B cell (primary cell): Measurements from ENCODE around the gene NPAS3. TPM values are rescaled to one million over a fixed set of nuclear protein-coding genes. Genes with fewer than 3 reads are reported as not detected.

Source experiments
- ATAC-seq: fragments of 200-7000 bp; cut with Tn5 transposase; one replicate; pipeline ENCODE4 v1.10.0; 2021; ENCODE audit warnings: low read depth, mild to moderate bottlenecking, moderate number of reproducible peaks, moderate library complexity
- CTCF ChIA-PET: fragments of 350-600 bp; sonication (Branson Sonifier 250); formaldehyde crosslinking; loops from one replicate; lab custom pipeline; 2021; ENCODE audit warnings: antibody characterized with exemption, inconsistent platforms; lab: Charles Lee
- POLR2A ChIA-PET: fragments of 350-600 bp; sonication (Branson Sonifier 250); formaldehyde crosslinking; loops from one replicate; lab custom pipeline; 2021; ENCODE audit warnings: antibody characterized with exemption; lab: Charles Lee
- DNase-seq: peaks from one replicate; pipeline ENCODE4 v3.0.0; 2013
- H2AFZ ChIP-seq: 2 replicates; pipeline ENCODE4 v1.6.1; 2012; ENCODE audit warnings: mild to moderate bottlenecking, low read depth, low read length; ENCODE audit not compliant: insufficient read depth, poor library complexity, severe bottlenecking
- H3K27ac ChIP-seq, 2 donors: 1 replicate in 1 of 2; 2 replicates in 1 of 2; pipeline ENCODE4 v1.5.1; 2012 to 2013; ENCODE audit warnings: low read length in 2 of 2, mild to moderate bottlenecking in 2 of 2, moderate library complexity in 1 of 2
- H3K27me3 ChIP-seq, 4 experiments: fragments of 200-600 bp in 1 of 4; sonication (generic) in 1 of 4; replicated peaks in 1 of 4; 1 replicate in 2 of 4; 2 replicates in 2 of 4; pipeline versions ENCODE4 v1.6.1 to v1.7.0; 2013 to 2016; ENCODE audit warnings: low read length in 3 of 4, mild to moderate bottlenecking in 2 of 4, mixed read lengths in 1 of 4, moderate library complexity in 1 of 4; ENCODE audit not compliant: insufficient read depth in 4 of 4, control insufficient read depth in 3 of 4; ENCODE audit errors: control extremely low read depth in 1 of 4
- H3K36me3 ChIP-seq, 2 experiments: replicated peaks in 1 of 2; 1 replicate in 1 of 2; 2 replicates in 1 of 2; pipeline versions ENCODE4 v1.6.1 to v1.7.1; 2013; ENCODE audit warnings: low read length in 1 of 2; ENCODE audit not compliant: insufficient read depth in 2 of 2, control insufficient read depth in 1 of 2; ENCODE audit errors: control extremely low read depth in 1 of 2, extremely low read depth in 1 of 2
- H3K4me1 ChIP-seq, 2 donors: fragments of 200-600 bp in 1 of 2; sonication (generic) in 1 of 2; 1 replicate in 1 of 2; 2 replicates in 1 of 2; pipeline versions ENCODE4 v1.5.1 to v1.6.1; 2013 to 2017; ENCODE audit warnings: low read length in 2 of 2; ENCODE audit not compliant: control insufficient read depth in 2 of 2, insufficient read depth in 2 of 2
- H3K4me2 ChIP-seq: replicated peaks from 2 replicates; pipeline ENCODE3; 2012; ENCODE audit warnings: mild to moderate bottlenecking, low read depth, low read length; ENCODE audit not compliant: poor library complexity, severe bottlenecking
- H3K4me3 ChIP-seq, 5 experiments: fragments of 200-600 bp in 1 of 5; sonication (generic) in 1 of 5; 1 replicate in 3 of 5; 2 replicates in 2 of 5; pipeline versions ENCODE4 v1.5.1 to v1.7.0; 2011 to 2016; ENCODE audit warnings: low read length in 4 of 5, mild to moderate bottlenecking in 4 of 5, low read depth in 2 of 5, control low read depth in 1 of 5, moderate library complexity in 1 of 5; ENCODE audit not compliant: insufficient read depth in 1 of 5; ENCODE audit errors: control extremely low read depth in 1 of 5, extremely low read depth in 1 of 5
- H3K79me2 ChIP-seq: fragments of 200-600 bp; sonication (generic); one replicate; pipeline ENCODE4 v1.6.0; 2016; ENCODE audit warnings: low read length; ENCODE audit not compliant: control insufficient read depth, insufficient read depth
- H3K9ac ChIP-seq: fragments of 200-600 bp; sonication (generic); 2 replicates; pipeline ENCODE4 v1.6.1; 2017; ENCODE audit warnings: mild to moderate bottlenecking, low read length, moderate library complexity
- H3K9me3 ChIP-seq, 3 donors: one replicate each; pipeline versions ENCODE4 v1.6.1 to v1.7.1; 2013; ENCODE audit warnings: low read length in 2 of 3; ENCODE audit not compliant: control insufficient read depth in 2 of 3, insufficient read depth in 1 of 3; ENCODE audit errors: control extremely low read depth in 1 of 3
- H4K20me1 ChIP-seq: 2 replicates; pipeline ENCODE4 v1.6.0; 2012; ENCODE audit warnings: mild to moderate bottlenecking, low read length; ENCODE audit not compliant: insufficient read depth, control insufficient read depth, poor library complexity, severe bottlenecking
- H3K27ac Mint-ChIP-seq: one replicate; pipeline ENCODE4 v1.8.0; 2021; ENCODE audit warnings: mixed read lengths
- H3K27me3 Mint-ChIP-seq: one replicate; pipeline ENCODE4 v1.8.0; 2021; ENCODE audit warnings: mixed read lengths
- H3K4me1 Mint-ChIP-seq: one replicate; pipeline ENCODE4 v1.8.0; 2021; ENCODE audit warnings: mixed read lengths
- H3K4me3 Mint-ChIP-seq: one replicate; pipeline ENCODE4 v1.8.0; 2021; ENCODE audit warnings: mixed read lengths
- H3K9me3 Mint-ChIP-seq: one replicate; pipeline ENCODE4 v1.8.0; 2022; ENCODE audit warnings: mixed read lengths; ENCODE audit not compliant: insufficient read depth
- CTCF ChIP-seq: fragments of 200-600 bp; IDR thresholded peaks from one replicate; pipeline ENCODE4 v1.8.0; 2022; ENCODE audit warnings: antibody characterized with exemption, mild to moderate bottlenecking
- EZH2 ChIP-seq: IDR thresholded peaks from 2 replicates; pipeline ENCODE4 v1.6.1; 2012; ENCODE audit warnings: borderline replicate concordance, low read depth, mild to moderate bottlenecking, moderate library complexity, low read length; ENCODE audit not compliant: insufficient read depth, poor library complexity, severe bottlenecking
- WGBS: methylation state at CpG from one replicate; pipeline ENCODE4 v1.1.5; 2013; ENCODE audit warnings: missing lambda C conversion rate; ENCODE audit not compliant: insufficient coverage; 5-methylcytosine and 5-hydroxymethylcytosine counted together
- intact Hi-C: fragments of 100-400 bp; cut with micrococcal nuclease; formaldehyde crosslinking; loops from one replicate; pipeline ENCODE4 v1.10.0; 2022
- polyA plus RNA-seq: library from polyadenylated mRNA; depleted of rRNA; stranded (reverse); fragments of >200 nt; gene quantifications from 2 replicates; pipeline ENCODE4 v1.2.3, GENCODE V29; 2012
- total RNA-seq, 2 donors: library from RNA; stranded (reverse); fragments of 120-200 nt in 1 of 2; gene quantifications; 1 replicate in 1 of 2; 2 replicates in 1 of 2; pipeline versions ENCODE4 v1.2.3 to v1.2.4, GENCODE V29; 2013 to 2022

NPAS3 gene
- total and polyA plus RNA-seq, 2 donors (not counting 1 experiment from before 2014, with no cell fraction given) = not detected

DNA sequence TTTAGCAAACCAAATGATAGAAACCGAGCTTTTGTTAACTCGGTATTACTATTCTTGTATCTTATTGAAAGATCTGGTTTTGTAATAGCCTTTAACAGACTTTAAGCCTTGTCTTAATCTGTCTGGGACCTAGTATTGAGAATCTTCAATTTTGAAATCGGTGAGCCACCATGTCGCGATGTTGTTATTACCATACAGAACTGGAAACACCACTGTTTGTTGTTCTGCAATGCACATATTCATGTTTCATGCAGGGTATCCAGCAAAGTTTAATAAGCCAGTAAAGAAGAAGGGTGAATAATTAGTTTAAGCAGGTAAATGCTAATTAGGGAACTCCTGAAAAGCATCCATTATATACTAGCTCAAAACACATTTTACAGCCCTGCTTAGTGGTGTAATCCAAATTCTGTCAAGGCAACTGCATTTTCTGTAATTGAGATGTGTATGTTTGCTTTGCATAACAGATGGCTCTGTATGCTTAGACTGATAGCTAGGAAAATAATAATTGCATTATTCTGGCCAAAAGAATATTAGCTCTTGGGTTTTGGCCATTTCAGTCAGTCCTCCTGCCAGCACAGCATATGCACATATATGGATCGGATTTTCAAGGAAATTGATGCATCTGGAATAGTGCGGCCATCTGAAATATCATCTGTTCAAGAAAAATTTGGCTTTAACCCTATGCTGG, 623.0 kb downstream of the NPAS3 start:
- no peak overlapping the region for H2AFZ ChIP-seq
- H3K27me3 ChIP-seq = no peaks in the 10 kb centered on the region
- Mint-ChIP-seq H3K4me3 (no peak overlapping the region), H3K27ac (no peak overlapping the region), H3K27me3 (no peaks in the 10 kb centered on the region), H3K4me1 (no peaks in the 10 kb centered on the region), H3K9me3 (no peaks in the 10 kb centered on the region)
- no peaks in the 10 kb centered on the region for H3K79me2 ChIP-seq
- intact Hi-C loops = no loop called here
- ChIA-PET POLR2A (no interaction called here), CTCF (no interaction called here)
- TF ChIP-seq EZH2 (no peak), CTCF (no peak)
- H3K9me3 ChIP-seq = peaks cover 0 to 2% (median 0%) of the 10 kb centered on the region in 3 donors
- ATAC-seq = no peak
- H4K20me1 ChIP-seq = no peaks in the 10 kb centered on the region
- no peak overlapping the region for H3K4me2 ChIP-seq
- no peaks in the 10 kb centered on the region for H3K36me3 ChIP-seq
- no peak overlapping the region for H3K4me3 ChIP-seq
- 69% methylated on average over 2 of the region's 7 CpGs for WGBS
- no peaks in the 10 kb centered on the region for H3K4me1 ChIP-seq
- no peak for DNase-seq
- H3K9ac ChIP-seq = no peak overlapping the region
- no peak overlapping the region for H3K27ac ChIP-seq

DNA sequence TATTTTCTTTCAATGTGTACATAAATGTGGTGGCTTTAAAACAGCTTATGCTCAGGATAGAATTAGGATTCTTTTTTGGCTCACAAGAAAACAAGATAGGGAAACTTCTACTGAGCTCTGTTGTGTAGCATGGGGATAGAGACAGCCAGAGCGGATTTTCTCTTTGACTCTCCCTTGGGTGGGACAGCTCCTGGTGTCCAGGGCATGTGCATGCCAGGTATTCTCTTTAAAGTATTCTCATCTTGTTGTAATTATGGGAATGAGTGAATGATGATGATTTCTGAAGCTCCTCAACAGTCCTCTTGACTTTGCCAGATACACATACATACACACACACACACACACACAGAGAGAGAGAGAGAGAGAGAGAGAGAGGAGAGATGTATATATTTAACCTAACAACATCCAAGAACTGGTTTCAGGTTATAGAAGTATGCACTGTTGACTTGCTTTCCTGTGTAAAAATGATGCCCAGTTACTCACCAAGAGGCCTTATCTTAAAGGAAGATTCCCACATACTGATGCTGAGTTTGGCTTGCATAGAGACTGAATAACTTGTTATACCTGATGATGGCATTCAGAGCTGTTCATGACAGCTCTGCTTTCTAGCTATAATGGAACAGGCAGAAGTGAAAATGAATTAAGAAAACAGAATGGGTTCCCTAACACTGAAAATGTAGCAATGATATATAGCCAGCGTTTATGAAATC, 624.7 kb downstream of the NPAS3 start:
- no peak overlapping the region for H2AFZ ChIP-seq
- TF ChIP-seq EZH2 = no peak
- no peak for TF ChIP-seq CTCF
- no peaks in the 10 kb centered on the region for H3K4me1 ChIP-seq
- no peak overlapping the region for H3K4me2 ChIP-seq
- no peaks in the 10 kb centered on the region for H3K9me3 Mint-ChIP-seq
- H3K4me3 Mint-ChIP-seq = no peak overlapping the region
- CTCF ChIA-PET = no interaction called here
- no peak for DNase-seq
- no peak overlapping the region for H3K9ac ChIP-seq
- no peak overlapping the region for H3K4me3 ChIP-seq
- H3K27me3 ChIP-seq = no peaks in the 10 kb centered on the region
- POLR2A ChIA-PET = no interaction called here
- 100% methylated on average over 1 of the region's 2 CpGs for WGBS
- H3K27me3 Mint-ChIP-seq = no peaks in the 10 kb centered on the region
- H3K4me1 Mint-ChIP-seq = no peaks in the 10 kb centered on the region
- H3K9me3 ChIP-seq = peaks cover 0 to 2% (median 0%) of the 10 kb centered on the region in 3 donors
- intact Hi-C loops = no loop called here
- H3K36me3 ChIP-seq = no peaks in the 10 kb centered on the region
- H4K20me1 ChIP-seq = no peaks in the 10 kb centered on the region
- H3K27ac Mint-ChIP-seq = no peak overlapping the region
- no peaks in the 10 kb centered on the region for H3K79me2 ChIP-seq
- H3K27ac ChIP-seq = no peak overlapping the region
- ATAC-seq = no peak
